Activated CD8-positive, alpha-beta memory T cell treated with anti-CD3 and anti-CD28 coated beads for 1 hour (primary cell): ENCODE measurements around the gene TFPI.

Source experiments
- DNase-seq, 2 donors: peaks; one replicate each; pipeline ENCODE4 v3.0.0-alpha.2; 2020; ENCODE audit warnings: low read depth in 1 of 2; ENCODE audit errors: extremely low read depth in 1 of 2

The TFPI gene

DNA sequence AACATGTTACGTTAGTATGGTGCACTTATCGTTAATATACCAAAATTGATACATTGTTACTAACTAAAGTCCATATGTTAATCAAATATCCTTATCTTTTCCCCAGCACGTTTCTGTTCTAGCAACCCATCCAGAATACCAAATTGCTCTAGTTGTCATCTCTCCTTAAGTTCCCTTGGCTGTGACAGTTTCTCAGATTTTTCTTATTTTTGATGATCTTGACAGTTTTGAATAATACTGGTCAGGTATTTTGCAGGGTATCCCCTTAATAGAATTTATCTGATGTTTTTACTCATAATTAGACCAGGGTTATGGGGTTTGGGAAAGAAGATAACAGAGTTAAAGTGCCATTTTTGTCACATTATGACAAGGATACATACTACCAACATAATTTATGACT, 47.8 kb downstream of the TFPI start:
- DNase-seq: no peak

- DNase-seq: no peak
These were observed 49.1 kb downstream of the TFPI start for GRCh38 chr2:187505065-187505672.

DNA sequence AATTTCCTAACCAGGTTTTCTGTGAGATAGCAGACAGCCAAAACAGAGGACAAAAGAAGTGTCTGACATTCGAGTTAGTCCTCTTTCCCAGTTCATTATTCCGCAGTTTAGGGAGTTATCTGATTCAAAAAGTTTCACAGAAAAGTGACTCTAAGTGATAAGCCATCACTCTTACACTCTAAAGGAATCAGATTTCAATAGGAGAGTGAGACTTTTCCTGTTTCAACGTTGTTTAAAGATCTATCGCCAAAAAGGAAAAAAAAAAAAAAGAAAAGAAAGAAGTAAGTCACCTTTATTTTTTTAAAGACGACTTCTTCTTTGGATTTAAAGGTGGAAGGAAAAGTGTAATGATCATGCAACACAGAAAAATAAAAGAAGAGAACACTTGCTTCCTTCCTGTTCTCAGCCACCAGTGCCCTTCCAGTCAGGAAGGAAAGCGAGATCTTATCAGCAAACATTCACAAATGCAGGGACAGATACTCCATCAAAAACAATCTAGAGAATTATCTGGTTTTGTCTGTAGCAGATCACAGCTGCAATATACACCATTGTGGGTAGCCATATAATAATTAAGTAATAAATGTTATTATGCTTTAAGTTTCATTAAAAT, 49.8 kb downstream of the TFPI start:
- DNase-seq: no peak

DNA sequence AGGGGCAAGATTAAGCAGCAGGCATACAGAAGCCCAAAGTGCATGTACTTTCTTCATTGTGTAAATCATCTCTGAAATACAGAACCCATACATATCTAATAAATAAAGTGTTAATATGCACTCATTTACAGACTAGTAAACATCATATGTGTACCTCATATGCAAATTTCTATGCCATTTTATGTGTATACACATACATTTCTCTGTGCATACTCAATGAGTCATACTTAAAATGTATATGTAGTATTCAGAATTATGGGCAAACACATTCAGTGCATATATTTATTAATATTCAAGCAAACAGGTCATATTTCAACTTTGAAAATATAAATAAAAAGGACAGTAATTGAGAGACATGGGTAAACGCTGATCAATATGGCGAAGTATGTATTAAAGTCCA, 50.5 kb downstream of the TFPI start:
- DNase-seq: no peak

DNA sequence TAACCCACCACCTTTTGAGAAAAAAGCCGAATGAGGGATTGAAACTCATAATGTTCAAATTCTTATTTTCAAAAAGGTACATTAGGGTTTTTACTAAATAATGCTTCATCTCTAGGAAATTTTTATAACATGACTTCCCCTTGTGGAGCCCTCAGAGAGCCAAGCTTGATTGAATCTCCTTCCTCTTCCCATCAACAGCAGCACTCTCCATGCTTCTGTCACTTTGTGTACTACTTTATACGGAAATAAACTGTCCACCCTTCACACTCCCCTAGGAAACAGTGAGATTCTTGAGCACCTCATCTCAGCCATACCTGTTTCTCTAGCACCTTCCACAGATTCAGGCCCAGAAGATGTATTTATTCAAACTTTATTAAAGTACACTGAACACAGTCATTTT, 51.8 kb downstream of the TFPI start:
- no peak for DNase-seq

DNA sequence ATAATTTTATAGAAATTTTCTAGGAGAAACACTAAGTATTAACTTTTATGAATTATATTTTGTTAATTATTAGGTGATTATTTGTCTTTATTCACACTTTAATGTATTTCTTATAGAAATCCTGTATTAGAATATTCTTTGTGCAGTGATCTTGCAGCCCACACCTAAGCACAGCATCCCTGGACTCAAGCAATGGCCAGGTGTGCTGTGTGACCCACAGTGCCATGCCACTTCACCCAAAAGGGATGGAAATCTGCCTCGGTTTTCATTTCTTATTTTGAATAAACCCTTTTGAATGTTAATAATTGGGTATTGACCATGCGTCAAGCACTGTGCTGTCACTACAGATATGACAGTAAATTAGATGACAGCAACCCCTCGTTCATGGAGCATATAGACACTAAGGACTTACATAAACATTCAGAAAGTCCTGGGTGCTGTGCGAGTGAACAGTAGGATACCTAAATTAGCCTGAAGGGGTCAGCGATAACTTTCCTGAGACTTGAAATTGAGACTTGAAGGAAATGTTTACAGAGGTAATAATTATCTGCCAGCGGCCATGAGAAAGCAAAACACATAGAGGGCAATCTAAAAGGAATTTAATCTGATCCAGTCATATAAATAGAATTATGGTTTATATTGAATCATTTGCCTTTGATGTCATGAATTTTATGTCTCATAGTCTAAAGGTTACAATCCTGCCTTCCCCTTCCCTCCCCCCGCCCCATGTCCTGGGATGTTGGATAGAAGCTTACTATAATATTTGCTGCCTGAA, 53.5 kb downstream of the TFPI start:
- DNase-seq: no peak

DNA sequence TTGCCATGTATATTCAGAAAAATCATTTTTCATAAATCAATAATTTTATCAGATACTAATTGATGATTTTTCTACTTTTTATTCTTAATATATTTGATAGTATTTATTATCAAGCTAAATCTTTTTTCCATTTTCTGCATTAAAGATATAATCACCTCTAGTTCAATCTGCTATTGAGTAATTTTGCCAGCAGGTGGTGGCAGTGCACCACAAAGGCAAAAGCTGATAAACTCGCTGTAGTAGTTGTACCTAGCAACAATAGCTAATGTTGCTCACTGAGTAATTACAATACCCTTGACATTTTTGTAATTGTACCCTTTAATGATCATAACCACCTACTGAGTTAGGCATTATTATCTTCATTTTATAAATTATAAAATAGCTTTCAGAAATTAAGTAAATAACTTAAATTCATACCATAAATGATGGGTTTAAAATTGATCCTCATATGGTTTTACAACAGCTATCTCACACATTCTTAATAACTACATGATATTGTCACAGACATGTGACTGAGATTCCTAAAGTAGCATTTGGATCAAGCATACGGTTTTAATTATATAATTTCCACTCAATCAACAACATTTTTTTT, 54.2 kb downstream of the TFPI start:
- DNase-seq: no peak

GRCh38 chr2:187497858-187498463, 56.3 kb downstream of the TFPI start:
- no peak for DNase-seq

- no peak for DNase-seq
These were observed 57.1 kb downstream of the TFPI start for GRCh38 chr2:187497140-187497539.

DNA sequence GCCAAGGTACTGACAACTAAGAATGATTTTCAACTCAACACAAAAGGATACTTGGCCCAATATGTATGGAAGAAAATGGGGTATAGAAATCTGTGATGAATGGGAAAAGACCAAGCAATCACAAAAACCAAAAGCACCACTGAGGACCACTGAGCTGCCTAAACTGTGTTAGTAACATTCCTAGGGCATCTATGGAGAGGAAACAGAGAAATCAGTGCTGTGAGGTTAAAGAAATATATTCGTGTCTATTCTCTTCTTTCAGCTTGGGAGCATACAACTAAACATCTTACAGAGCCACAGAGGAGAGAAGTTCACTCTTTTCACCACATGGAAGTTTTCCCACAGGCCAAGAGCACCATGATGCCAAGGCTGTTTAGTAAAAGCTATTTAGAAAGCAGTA, 58.9 kb downstream of the TFPI start:
- no peak for DNase-seq

DNA sequence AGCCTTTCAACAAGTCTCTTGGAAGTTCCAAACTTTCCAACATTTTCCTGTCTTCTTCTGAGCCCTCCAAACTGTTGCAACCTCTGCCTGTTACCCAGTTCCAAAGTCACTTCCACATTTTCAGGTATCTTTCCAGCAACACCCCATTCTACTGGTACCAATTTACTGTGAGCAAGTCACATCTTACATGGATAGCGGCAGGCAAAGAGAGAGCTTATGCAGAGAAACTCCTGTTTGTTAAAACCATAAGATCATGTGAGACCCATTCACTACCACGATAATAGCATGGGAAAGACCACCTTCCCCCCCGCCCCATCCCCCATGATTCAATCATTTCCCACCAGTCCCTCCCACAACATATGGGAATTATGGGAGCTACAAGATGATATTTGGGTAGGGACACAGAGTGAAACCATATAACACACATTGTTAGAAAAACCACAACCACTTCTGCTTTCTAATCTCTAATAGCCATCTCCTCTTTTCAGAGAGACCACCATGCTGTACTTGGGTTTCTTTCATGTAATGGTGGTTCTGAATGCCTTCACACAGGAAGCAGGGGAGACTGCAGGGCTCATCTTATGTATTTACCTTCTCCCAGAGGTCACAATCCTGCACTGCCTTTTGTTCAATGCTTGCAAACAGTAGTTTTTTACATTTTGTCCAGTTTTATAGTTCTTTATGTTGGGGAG, 60.2 kb downstream of the TFPI start:
- no peak for DNase-seq

DNA sequence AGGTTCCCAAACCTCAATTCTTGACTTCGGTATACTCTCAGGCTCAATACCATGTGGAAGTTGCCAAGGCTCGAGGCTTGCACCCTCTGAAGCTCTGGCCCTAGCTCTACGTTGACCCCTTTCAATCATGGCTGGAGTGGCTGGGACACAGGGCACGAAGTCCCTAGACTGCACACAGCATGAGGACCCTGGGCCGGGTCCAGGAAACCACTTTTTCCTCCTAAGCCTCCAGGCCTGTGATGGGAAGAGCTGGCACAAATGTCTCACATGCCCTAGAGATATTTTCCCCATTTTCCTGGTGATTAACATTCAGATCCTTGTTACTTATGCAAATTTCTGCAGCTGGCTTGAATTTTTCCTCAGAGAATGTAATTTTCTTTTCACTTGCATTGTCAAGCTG, 61.1 kb downstream of the TFPI start:
- no peak for DNase-seq

DNA sequence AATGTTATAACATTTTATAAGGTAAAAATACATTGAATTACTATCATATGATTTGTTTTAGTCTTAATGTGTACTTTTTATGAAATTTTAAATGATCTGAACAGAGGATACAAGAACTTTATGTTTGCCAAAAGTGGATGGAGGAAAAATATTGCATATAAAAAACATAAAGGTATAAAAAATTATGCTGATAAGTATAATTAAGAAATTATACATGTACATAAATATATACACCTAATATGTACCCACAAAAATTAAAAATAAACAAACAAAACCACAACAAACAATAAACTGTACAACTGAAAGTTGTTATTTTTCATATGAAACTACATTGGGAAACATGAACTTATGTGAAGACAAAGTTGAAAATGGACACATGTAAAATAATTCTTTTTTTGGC, 68.0 kb downstream of the TFPI start:
- no peak for DNase-seq

DNA sequence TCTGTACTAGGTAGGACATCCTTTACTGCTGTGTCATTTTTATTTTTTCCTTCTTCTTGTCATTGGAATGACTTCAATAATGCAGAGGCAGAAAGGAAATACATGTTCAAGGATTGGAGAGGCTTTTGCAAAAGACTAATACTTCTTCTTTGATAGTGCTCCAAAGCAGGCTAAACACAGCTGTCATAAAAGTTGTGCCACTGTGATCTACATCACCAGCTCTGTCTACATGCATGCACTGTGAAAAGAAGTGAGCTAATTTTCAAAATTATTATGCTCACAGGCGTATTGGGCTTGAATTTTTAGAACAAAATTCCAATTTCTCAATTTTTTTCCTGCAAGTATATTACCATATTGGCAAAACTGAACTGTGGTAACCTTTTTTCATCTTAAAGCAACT, 68.7 kb downstream of the TFPI start:
- DNase-seq: no peak

GRCh38 chr2:187483537-187483936, 70.7 kb downstream of the TFPI start:
- no peak for DNase-seq

DNA sequence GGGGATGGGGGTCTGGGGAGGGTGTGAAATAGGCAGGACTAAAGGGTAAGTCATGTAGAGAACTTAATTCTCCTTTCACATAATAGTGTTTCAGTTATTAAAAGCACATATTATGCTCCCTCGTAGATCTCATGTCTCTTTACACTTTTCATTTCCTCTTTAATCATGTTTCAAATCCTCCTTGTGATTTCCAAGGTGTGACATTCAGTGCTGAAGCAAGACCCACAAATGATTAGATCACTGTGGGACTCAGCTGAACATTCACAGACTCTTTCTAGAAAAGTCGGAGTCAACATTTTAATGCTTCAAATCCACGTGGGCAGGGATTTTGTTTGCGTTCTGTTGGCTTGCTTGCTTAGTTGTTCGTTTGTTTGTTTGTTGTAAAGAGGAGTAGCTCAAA, 71.4 kb downstream of the TFPI start:
- DNase-seq: no peak

DNA sequence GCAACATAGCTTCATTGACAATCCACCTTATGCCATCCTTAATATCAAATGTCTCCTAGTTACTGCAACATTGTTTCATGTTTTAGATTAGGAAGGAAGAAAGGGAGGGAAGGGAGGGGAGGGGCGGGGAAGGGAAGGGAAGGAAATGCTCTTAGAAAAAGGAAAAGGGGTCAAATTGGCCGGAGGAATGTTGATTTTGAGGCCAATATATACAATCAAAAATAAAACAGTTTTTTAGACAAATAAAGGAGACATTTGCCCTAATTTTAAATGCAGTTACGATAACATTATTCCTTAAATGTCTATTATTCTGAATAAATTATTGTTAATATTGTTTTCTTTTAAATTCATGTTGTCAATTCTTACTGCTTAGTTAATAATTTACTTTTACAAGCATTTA, 72.7 kb downstream of the TFPI start:
- DNase-seq: no peak

DNA sequence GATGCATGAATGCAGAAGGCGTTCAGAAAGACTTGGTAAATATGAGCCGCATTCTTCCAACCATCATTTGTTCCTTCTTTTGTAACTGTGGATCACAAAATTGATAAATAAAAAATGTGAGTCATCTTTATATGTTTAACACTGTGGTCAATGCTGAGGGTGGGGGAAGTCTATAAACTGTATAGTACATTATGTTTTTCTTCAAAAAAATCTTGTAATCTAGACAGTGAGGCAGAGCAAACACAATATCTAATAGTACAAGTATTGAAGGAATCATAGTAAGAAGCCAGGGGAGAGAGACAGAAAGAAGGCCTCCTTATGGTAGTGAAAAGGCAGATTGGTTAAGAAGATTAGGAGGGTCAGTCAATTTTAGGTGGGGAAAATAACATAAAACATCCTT, 75.5 kb downstream of the TFPI start:
- DNase-seq: no peak

DNA sequence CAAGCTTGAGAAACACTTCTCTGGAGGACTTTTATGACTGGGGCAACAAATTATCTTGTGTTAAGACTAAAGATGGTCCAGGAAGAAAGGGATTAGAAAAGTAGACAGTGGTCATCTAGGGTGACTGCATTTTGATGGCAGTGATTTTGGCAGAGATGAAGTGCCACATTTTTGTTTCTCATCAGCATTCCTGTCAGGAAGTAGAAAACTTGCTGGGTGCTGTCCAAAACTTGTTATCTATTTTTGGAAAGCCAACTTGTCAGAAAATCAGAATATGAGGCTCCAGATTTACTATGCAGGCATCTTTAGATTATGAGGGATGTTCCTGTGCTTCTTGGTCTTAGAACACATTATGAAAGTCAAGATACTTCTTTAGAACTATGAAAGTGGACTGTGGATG, 77.2 kb downstream of the TFPI start:
- no peak for DNase-seq

DNA sequence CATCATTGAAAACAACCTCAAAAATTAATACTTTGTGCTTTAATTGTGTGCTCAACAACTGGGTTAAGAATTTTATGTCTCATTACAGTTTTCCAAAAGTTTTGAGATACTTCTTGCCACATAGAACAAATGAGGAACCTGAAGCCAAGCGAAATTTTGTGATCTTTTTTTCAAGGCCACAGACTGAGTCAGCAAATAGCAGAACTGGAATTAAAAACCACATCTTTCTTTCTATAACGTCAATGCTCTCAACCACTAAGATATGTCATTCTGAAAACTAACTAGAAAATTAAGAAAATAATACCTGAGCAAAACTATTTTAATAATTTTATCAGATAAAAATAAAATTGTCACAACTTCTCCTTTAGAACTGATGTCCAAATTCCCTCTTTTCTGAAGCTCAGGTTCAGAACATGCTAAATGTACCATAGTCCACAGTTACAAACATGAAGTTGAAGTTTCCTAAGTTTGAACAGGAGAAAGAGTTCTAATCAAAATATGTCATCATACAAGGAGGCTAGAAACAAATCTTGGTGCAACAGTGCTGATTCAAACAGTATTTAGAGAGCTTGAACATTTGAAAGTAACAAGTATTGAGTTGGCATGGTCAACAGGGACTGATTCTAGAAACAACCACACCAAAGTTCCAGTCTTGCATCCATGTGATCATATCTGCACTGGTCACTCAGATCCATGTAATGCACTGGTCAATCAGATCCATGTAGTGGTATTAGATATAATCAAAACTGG, 78.6 kb downstream of the TFPI start:
- no peak for DNase-seq
